CD4-positive, alpha-beta T cell treated with Interferon gamma for 1 hour (primary cell): ENCODE data around the gene NKX3-2.

Source experiments
- DNase-seq: peaks from one replicate; pipeline ENCODE4 v3.0.0-alpha.2; 2020

The NKX3-2 gene

GRCh38 chr4:13496605-13497004 lies 47.7 kb downstream of the NKX3-2 start:
- DNase-seq = no peak

GRCh38 chr4:13495753-13496152 lies 48.6 kb downstream of the NKX3-2 start:
- no peak for DNase-seq

GRCh38 chr4:13493793-13494192 lies 50.5 kb downstream of the NKX3-2 start:
- no peak for DNase-seq

- no peak for DNase-seq
Measured at GRCh38 chr4:13492747-13493146, 51.6 kb downstream of the NKX3-2 start.
